Measurements from ENCODE around the gene NRF1. TPM values are rescaled to one million over a fixed set of nuclear protein-coding genes. Genes with fewer than 3 reads are reported as not detected.

The NRF1 gene
- total RNA-seq, 1 donor from 2014 or later, result 6.6 TPM

DNA sequence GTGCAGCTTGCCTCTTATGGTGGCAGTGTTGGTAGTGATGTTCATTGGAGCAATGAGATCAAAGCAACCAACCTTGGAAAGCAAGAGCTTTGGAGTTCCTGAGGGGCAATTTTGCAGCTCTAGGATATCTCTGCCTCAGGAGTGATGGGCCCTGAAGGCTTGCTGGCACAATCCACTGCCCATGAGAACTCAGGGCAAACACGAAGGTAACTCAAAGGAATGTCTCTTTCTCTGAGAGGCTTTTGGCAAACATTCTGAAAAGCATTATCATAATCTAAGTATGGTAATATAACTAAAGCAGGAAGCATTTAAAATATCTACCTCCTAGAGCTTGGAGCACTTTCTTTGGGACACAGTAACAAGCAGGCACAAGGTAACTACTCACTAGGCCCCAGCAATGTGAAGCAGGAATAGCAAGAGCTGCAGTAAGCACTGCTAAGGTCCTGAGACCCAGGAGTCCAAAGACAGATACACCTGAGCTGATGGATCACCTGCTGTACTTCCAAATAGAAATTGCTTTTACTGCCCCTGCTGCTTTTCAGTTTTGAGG is 103.1 kb downstream of the NRF1 start:
- H3K4me3 ChIP-seq (ENCODE audit: low read depth, low read length), result no peak overlapping the region
- DNase-seq (ENCODE audit: low read depth), result no peak
- TF ChIP-seq, protein P1, sequence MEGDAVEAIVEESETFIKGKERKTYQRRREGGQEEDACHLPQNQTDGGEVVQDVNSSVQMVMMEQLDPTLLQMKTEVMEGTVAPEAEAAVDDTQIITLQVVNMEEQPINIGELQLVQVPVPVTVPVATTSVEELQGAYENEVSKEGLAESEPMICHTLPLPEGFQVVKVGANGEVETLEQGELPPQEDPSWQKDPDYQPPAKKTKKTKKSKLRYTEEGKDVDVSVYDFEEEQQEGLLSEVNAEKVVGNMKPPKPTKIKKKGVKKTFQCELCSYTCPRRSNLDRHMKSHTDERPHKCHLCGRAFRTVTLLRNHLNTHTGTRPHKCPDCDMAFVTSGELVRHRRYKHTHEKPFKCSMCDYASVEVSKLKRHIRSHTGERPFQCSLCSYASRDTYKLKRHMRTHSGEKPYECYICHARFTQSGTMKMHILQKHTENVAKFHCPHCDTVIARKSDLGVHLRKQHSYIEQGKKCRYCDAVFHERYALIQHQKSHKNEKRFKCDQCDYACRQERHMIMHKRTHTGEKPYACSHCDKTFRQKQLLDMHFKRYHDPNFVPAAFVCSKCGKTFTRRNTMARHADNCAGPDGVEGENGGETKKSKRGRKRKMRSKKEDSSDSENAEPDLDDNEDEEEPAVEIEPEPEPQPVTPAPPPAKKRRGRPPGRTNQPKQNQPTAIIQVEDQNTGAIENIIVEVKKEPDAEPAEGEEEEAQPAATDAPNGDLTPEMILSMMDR (conservative IDR thresholded peaks at IDR 0.05; ENCODE audit: low read depth, low read length), result no peak

DNA sequence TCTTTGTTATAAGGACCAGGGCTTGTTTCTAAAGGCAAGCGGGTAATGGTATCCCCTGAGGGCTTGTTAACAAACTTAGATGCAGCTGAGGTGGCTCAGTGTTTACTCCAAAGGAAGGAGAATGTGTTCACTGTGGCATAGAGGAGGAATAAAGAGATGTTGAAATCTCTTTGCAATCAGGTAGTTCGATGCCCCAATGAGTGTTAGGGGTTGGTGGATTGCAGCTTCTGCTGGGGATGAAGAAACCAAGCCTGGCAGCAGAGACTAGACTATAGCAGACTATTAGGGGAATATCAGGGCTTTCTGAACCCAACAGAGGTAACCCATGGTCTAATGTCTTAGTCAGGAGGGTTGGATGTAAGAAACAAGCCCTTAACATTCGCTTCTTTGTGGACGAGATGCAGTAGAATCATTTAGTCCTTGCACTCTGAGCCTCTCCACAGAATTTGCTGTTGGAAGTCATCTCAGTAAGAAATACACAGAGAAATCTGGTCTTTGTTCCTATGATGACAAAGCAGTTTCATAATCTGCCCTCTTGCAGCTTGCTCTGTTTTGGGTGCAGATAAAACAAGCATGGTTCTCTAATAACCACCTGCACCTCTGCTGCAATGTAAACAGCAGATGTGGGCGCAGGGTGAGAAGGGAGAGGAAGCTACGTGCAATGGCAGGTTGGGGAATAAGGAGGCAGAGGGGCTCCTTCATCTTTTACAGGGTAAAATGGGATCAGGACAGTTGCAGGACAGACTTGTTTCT is 108.6 kb downstream of the NRF1 start:
- DNase-seq (ENCODE audit: low read depth), result no peak
- TF ChIP-seq, protein P1 (conservative IDR thresholded peaks at IDR 0.05; ENCODE audit: low read depth, low read length), result no peak
- H3K4me3 ChIP-seq (ENCODE audit: low read depth, low read length), result no peak overlapping the region

DNA sequence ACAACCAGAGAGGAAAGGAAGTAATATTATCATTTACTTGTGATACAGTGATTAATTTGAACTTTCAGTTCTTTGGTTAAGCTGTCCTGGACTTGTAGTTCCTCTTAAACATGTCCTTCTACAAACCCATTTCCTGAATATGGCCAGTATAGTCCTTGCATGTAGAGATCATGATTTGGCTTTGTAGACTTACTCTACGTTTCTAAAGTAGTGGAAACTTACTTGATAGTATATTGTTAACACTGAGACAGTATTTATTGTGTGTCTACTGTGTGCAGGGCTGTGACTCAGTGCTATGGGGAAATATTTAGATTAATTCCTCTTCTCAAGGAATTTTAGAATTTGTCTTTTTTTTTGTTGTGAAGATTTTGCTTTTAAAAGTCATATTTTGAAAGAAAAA is 109.5 kb downstream of the NRF1 start:
- no peak for DNase-seq (ENCODE audit: low read depth)
- H3K4me3 ChIP-seq (ENCODE audit: low read depth, low read length), result no peak overlapping the region
- TF ChIP-seq, protein P1 (conservative IDR thresholded peaks at IDR 0.05; ENCODE audit: low read depth, low read length), result no peak

DNA sequence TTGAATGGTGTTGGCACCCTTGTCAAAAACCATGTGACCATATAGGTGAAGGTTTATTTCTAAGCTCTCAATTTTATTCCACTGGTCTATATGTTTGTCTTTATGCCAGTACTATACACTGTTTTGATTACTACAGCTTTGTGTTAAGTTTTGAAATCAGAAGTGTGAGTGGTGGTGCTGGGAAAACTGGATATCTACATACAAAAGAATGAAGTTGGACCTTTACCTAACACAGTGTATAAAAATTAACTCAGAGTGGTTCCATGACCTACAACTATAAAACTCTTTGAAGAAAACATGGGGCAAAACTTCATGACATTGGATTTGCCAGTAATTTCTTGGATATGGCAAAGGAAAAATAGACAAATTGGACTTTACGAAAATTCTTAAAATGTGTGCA is 112.2 kb downstream of the NRF1 start:
- TF ChIP-seq, protein P1 (conservative IDR thresholded peaks at IDR 0.05; ENCODE audit: low read depth, low read length), result no peak
- DNase-seq (ENCODE audit: low read depth), result no peak
- no peak overlapping the region for H3K4me3 ChIP-seq (ENCODE audit: low read depth, low read length)

DNA sequence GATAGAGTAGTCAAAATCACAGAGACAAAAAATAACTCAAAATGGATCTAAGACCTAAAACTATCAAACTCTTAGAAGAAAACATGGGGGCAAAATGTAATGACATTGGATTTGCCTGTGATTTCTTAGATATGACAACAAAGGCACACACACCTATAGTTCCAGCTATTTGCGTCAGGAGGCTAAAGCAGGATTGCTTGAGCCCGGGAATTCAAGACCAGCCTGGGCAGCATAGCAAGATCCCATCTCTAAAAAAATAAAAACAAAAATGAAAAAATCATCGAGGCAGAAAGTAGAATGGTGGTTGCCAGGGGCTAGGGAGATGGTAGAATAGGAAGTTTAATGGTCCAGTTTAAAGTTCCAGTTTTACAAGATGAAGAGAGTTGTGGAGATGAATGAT is 113.3 kb downstream of the NRF1 start:
- H3K4me3 ChIP-seq (ENCODE audit: low read depth, low read length), result no peak overlapping the region
- TF ChIP-seq, protein P1 (conservative IDR thresholded peaks at IDR 0.05; ENCODE audit: low read depth, low read length), result no peak
- DNase-seq (ENCODE audit: low read depth), result no peak

DNA sequence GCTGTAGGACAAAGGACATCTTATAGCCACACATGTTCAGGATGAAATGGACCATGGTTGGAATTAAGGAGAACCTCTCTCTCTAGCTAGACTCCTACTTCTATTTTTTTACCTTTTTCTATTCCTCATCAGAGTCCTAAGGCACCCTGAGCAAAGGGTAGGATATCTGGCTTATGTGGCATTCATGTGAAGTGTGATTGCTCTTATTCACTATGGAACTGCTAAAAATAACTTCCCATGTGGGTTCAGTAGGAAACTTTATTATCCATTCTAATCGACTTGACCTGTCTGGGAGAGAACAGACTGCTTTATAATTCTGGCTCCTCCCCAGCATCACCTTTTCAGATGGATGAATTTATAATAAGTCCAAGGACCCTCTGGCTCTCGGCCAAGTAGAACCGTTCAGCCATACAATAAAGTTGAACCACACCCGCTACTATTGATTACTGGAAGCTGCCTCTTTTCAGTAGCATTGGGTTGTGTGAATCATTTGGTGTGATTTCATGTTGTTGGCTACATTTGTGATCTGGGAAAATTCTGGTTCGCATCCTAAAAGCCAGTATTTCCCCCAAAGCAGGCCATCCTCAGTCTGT is 117.5 kb downstream of the NRF1 start:
- DNase-seq (ENCODE audit: low read depth), result no peak
- TF ChIP-seq, protein P1 (conservative IDR thresholded peaks at IDR 0.05; ENCODE audit: low read depth, low read length), result no peak

More for the DNA sequence above, 117.5 kb downstream of the NRF1 start:
- no peak overlapping the region for H3K4me3 ChIP-seq (ENCODE audit: low read depth, low read length)
